Right lobe of liver (tissue), 4 donors: ENCODE results near the gene B4GALNT1.

Experiments used
- POLR2A ChIP-seq: fragments of 450-650 bp; IDR thresholded peaks from one replicate; pipeline ENCODE4 v1.6.1; 2017; ENCODE audit warnings: antibody characterized with exemption, mild to moderate bottlenecking
- TF ChIP-seq, protein P1 (sequence below), 4 donors: fragments of 200-600 bp in 3 of 4; fragments of 450-650 bp in 1 of 4; IDR thresholded peaks; one replicate each; pipeline versions ENCODE4 v1.5.1 to v1.8.0; 2016 to 2022; ENCODE audit warnings: antibody characterized with exemption in 4 of 4, mild to moderate bottlenecking in 2 of 4
- donor health status: DM: no; HTN: no; CAD: no.
- donor health status: DM: no; HTN: no; CAD: no.
- donor health status: DM: no; HTN: yes; CAD: no.

DNA sequence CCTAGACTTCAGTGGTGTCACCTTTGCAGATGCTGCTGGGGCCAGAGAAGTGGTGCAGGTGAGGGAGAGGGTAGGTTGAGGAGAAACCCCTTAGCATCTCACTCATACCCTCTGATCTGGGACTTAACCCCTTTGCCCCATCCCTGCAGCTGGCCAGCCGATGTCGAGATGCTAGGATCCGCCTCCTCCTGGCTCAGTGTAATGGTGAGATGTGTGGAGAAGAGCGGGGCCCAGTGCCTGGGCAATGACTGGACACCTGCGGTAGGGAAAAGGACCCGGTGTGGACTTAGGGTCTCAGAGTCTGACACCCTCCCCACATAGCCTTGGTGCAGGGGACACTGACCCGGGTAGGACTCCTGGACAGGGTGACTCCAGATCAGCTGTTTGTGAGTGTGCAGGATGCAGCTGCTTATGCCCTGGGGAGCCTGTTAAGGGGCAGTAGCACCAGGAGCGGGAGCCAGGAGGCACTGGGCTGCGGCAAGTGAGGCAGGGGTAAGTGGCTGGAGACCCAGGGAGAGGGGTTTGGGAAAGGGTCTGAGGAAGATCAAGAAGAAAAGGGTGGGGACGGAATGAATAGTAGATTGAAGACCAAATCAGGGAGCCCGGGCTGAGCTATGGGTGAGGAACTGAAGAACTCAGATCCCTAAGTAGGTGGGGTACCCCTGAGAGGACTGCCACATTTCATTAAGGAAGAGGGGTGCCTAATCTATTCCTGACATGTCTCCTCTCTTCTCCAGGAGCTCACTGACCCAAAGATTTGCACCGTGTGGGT, 7.6 kb downstream of the B4GALNT1 start:
- TF ChIP-seq, protein P1, sequence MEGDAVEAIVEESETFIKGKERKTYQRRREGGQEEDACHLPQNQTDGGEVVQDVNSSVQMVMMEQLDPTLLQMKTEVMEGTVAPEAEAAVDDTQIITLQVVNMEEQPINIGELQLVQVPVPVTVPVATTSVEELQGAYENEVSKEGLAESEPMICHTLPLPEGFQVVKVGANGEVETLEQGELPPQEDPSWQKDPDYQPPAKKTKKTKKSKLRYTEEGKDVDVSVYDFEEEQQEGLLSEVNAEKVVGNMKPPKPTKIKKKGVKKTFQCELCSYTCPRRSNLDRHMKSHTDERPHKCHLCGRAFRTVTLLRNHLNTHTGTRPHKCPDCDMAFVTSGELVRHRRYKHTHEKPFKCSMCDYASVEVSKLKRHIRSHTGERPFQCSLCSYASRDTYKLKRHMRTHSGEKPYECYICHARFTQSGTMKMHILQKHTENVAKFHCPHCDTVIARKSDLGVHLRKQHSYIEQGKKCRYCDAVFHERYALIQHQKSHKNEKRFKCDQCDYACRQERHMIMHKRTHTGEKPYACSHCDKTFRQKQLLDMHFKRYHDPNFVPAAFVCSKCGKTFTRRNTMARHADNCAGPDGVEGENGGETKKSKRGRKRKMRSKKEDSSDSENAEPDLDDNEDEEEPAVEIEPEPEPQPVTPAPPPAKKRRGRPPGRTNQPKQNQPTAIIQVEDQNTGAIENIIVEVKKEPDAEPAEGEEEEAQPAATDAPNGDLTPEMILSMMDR (IDR thresholded peaks at IDR 0.05) = no peak
- no peak for TF ChIP-seq POLR2A
